Smooth muscle cell of the brain vasculature (primary cell): Measurements from ENCODE around the gene COL2A1.

Source experiments
- DNase-seq: peaks from one replicate; pipeline ENCODE4 v3.0.0-alpha.2; 2012; ENCODE audit warnings: low read depth, low spot score

The COL2A1 gene

GRCh38 chr12:47945341-47945728 is 58.9 kb downstream of the COL2A1 start:
- no peak for DNase-seq

GRCh38 chr12:47944685-47945340 is 59.5 kb downstream of the COL2A1 start:
- DNase-seq: no peak

- DNase-seq: no peak
Measured at GRCh38 chr12:47943623-47944340, 60.5 kb downstream of the COL2A1 start.

- DNase-seq: no peak
Measured at GRCh38 chr12:47942614-47943225, 61.6 kb downstream of the COL2A1 start.

GRCh38 chr12:47941871-47942613 is 62.2 kb downstream of the COL2A1 start:
- no peak for DNase-seq

GRCh38 chr12:47941475-47941780 is 62.8 kb downstream of the COL2A1 start:
- DNase-seq: no peak

GRCh38 chr12:47940773-47941474 is 63.4 kb downstream of the COL2A1 start:
- DNase-seq: no peak

- DNase-seq: no peak
Measured at GRCh38 chr12:47939009-47939601, 65.2 kb downstream of the COL2A1 start.

- DNase-seq: no peak
Measured at GRCh38 chr12:47938594-47938993, 65.7 kb downstream of the COL2A1 start.

GRCh38 chr12:47938093-47938492 is 66.2 kb downstream of the COL2A1 start:
- no peak for DNase-seq

- no peak for DNase-seq
Measured at GRCh38 chr12:47935184-47935583, 69.1 kb downstream of the COL2A1 start.

- DNase-seq: no peak
Measured at GRCh38 chr12:47931187-47931586, 73.1 kb downstream of the COL2A1 start.

- no peak for DNase-seq
Measured at GRCh38 chr12:47930634-47931033, 73.6 kb downstream of the COL2A1 start.

GRCh38 chr12:47927346-47927745 is 76.9 kb downstream of the COL2A1 start:
- no peak for DNase-seq
